HepG2 (cell line): ENCODE results near the gene CST4. TPM values are rescaled to one million over a fixed set of nuclear protein-coding genes. Genes with fewer than 3 reads are reported as not detected.
"Not testable (repeated sequence)": the region's sequence is repeated elsewhere in the genome, so short reads cannot be mapped to it uniquely, and the experiment has no call there.

ENCODE experiments used
- ATAC-seq: fragments of 200-7000 bp; cut with Tn5 transposase; 3 replicates; pipeline ENCODE4 v1.9.1; 2020; ENCODE audit warnings: mild to moderate bottlenecking, moderate library complexity
- BruUV-seq: library from RNA; stranded (reverse); fragments of 400-500 nt; replicated peaks from 2 replicates; lab custom pipeline; 2021; lab: Mats Ljungman, UMichigan
- CTCF ChIA-PET: fragments of 300-600 bp; formaldehyde crosslinking; extraction: SDS; loops from one replicate; lab custom pipeline; 2021; ENCODE audit warnings: low total read pairs, inconsistent platforms, low intra/inter-chr PET ratio; lab: Yijun Ruan, JAX
- POLR2A ChIA-PET: fragments of 350-600 bp; sonication (Branson Sonifier 250); formaldehyde crosslinking; loops from one replicate; lab custom pipeline; 2020; ENCODE audit warnings: antibody characterized with exemption, inconsistent platforms; lab: Yijun Ruan, JAX
- DNase-seq: peaks from one replicate; pipeline ENCODE4 v3.0.0-alpha.2; 2015; ENCODE audit warnings: low spot score
- FAIRE-seq: peaks from 3 replicates; lab custom pipeline; 2011; peaks lifted over from hg19 to GRCh38; lab: Jason Lieb, UNC
- H2AFZ ChIP-seq: one replicate; pipeline ENCODE4 v1.6.1; 2011; ENCODE audit warnings: low read length, inconsistent platforms
- H3K27ac ChIP-seq: fragments of 300-600 bp; 3 replicates; pipeline ENCODE4 v1.8.0; 2011; ENCODE audit warnings: mixed run types, mild to moderate bottlenecking, mixed read lengths, low read length, inconsistent platforms; ENCODE audit not compliant: insufficient read depth; ENCODE audit errors: extremely low read length
- H3K27me3 ChIP-seq, 2 experiments: fragments of 200-600 bp in 1 of 2; 2 replicates in 1 of 2; 3 replicates in 1 of 2; pipeline versions ENCODE4 v1.6.0 to v1.8.0; 2011; ENCODE audit warnings: low read length in 2 of 2, mild to moderate bottlenecking in 2 of 2, moderate library complexity in 2 of 2, inconsistent platforms in 1 of 2; ENCODE audit not compliant: insufficient read depth in 2 of 2, control insufficient read depth in 1 of 2
- H3K36me3 ChIP-seq, 2 experiments: fragments of 200-600 bp in 1 of 2; replicated peaks in 1 of 2; 2 replicates in 1 of 2; 3 replicates in 1 of 2; pipeline versions ENCODE4 v1.5.1 to v1.8.0; 2011; ENCODE audit warnings: low read length in 2 of 2, inconsistent platforms in 1 of 2; ENCODE audit not compliant: insufficient read depth in 2 of 2, control insufficient read depth in 1 of 2
- H3K4me1 ChIP-seq: 2 replicates; pipeline ENCODE4 v1.5.1; 2012; ENCODE audit warnings: low read length, inconsistent platforms; ENCODE audit not compliant: insufficient read depth
- H3K4me2 ChIP-seq: 2 replicates; pipeline ENCODE4 v1.6.0; 2011; ENCODE audit warnings: low read depth, low read length, inconsistent platforms
- H3K4me3 ChIP-seq, 3 experiments: fragments of 200-600 bp in 1 of 3; sonication (generic), shearing (Covaris generic) in 1 of 3; replicated peaks in 1 of 3; 2 replicates each; pipeline ENCODE4 v1.5.1; 2011 to 2016; ENCODE audit warnings: low read length in 3 of 3, inconsistent platforms in 2 of 3, low read depth in 2 of 3, mild to moderate bottlenecking in 2 of 3, control low read depth in 1 of 3, mixed read lengths in 1 of 3; ENCODE audit not compliant: insufficient read depth in 1 of 3
- H3K79me2 ChIP-seq: one replicate; pipeline ENCODE4 v1.6.1; 2011; ENCODE audit warnings: low read length, inconsistent platforms; ENCODE audit not compliant: insufficient read depth
- H3K9ac ChIP-seq: 2 replicates; pipeline ENCODE4 v1.6.0; 2011; ENCODE audit warnings: mild to moderate bottlenecking, low read depth, low read length, inconsistent platforms; ENCODE audit not compliant: insufficient read depth
- H3K9me3 ChIP-seq: 2 replicates; pipeline ENCODE4 v1.5.1; 2012; ENCODE audit warnings: mild to moderate bottlenecking, low read length
- H4K20me1 ChIP-seq: 2 replicates; pipeline ENCODE4 v1.6.0; 2011; ENCODE audit warnings: inconsistent platforms, mild to moderate bottlenecking, low read length, moderate library complexity; ENCODE audit not compliant: insufficient read depth
- ARNT ChIP-seq: fragments of 450-650 bp; IDR thresholded peaks from 2 replicates; pipeline ENCODE4 v1.6.1; 2017
- ATF7 ChIP-seq, 2 experiments: fragments of 450-650 bp in 1 of 2; sonication (generic) in 1 of 2; formaldehyde crosslinking in 1 of 2; IDR thresholded peaks; 2 replicates each; pipeline versions ENCODE4 v1.4.0 to v1.6.1; 2016 to 2020; ENCODE audit warnings: antibody characterized with exemption in 1 of 2, mild to moderate bottlenecking in 1 of 2, missing genetic modification reagents in 1 of 2
- ATM ChIP-seq: fragments of 450-650 bp; IDR thresholded peaks from 2 replicates; pipeline ENCODE4 v1.7.1; 2017; ENCODE audit warnings: mild to moderate bottlenecking, borderline replicate concordance
- CREB1 ChIP-seq, 2 experiments: fragments of 450-650 bp in 1 of 2; IDR thresholded peaks; 2 replicates each; pipeline ENCODE4 v1.6.1; 2016 to 2017; ENCODE audit warnings: control low read depth in 1 of 2, mild to moderate bottlenecking in 1 of 2, missing compliant biosample characterization in 1 of 2, missing genetic modification characterization in 1 of 2
- FOXK2 ChIP-seq: fragments of 450-650 bp; IDR thresholded peaks from 2 replicates; pipeline ENCODE4 v1.6.1; 2016
- IKZF1 ChIP-seq: fragments of 450-650 bp; IDR thresholded peaks from 2 replicates; pipeline ENCODE4 v1.7.1; 2016
- LCORL ChIP-seq, 2 experiments: fragments of 450-650 bp in 1 of 2; sonication (generic) in 1 of 2; formaldehyde crosslinking in 1 of 2; IDR thresholded peaks; 2 replicates each; pipeline versions ENCODE4 v1.5.0 to v1.6.1; 2017 to 2020; ENCODE audit warnings: antibody characterized with exemption in 1 of 2, missing genetic modification reagents in 1 of 2
- PHB2 ChIP-seq: fragments of 450-650 bp; IDR thresholded peaks from 2 replicates; pipeline ENCODE4 v1.6.1; 2018; ENCODE audit not compliant: partially characterized antibody
- RAD51 ChIP-seq: fragments of 450-650 bp; IDR thresholded peaks from 2 replicates; pipeline ENCODE4 v1.6.1; 2016; ENCODE audit warnings: borderline replicate concordance
- SOX6 ChIP-seq, 2 experiments: fragments of 450-650 bp in 1 of 2; sonication (generic) in 1 of 2; formaldehyde crosslinking in 1 of 2; IDR thresholded peaks; 2 replicates each; pipeline versions ENCODE4 v1.4.0 to v1.6.1; 2017 to 2020; ENCODE audit warnings: antibody characterized with exemption in 1 of 2, mild to moderate bottlenecking in 1 of 2, missing genetic modification reagents in 1 of 2
- TRIM22 ChIP-seq: fragments of 450-650 bp; IDR thresholded peaks from 2 replicates; pipeline ENCODE4 v1.6.1; 2017
- ZNF282 ChIP-seq: fragments of 450-650 bp; IDR thresholded peaks from 2 replicates; pipeline ENCODE4 v1.6.1; 2018; ENCODE audit not compliant: partially characterized antibody
- in situ Hi-C: cut with HindIII; loops from 2 replicates; pipeline ENCODE4 v1.10.0; 2017; ENCODE audit warnings: low pct_unique_long_range_greater_than_20kb; ENCODE audit not compliant: extremely low pct_ligation_motif_present
- intact Hi-C: fragments of 100-400 bp; cut with micrococcal nuclease; formaldehyde crosslinking; loops from one replicate; pipeline ENCODE4 v1.10.0; 2022; ENCODE audit not compliant: unreplicated experiment
- polyA plus RNA-seq, 8 experiments: library from polyadenylated mRNA; depleted of rRNA in 3 of 8; stranded (reverse) in 7 of 8; unstranded in 1 of 8; fragments of >200 nt; fragmentation: Illumina TruSeq in 4 of 8; extraction: Trizol in 4 of 8; gene quantifications; 2 replicates each; pipeline versions ENCODE4 v1.2.1 to v1.2.3, GENCODE V29; 2011 to 2016; ENCODE audit warnings: low read depth in 4 of 8, missing spikeins in 1 of 8, mixed read lengths in 1 of 8; ENCODE audit not compliant: insufficient read depth in 1 of 8
- total RNA-seq, 5 experiments: library from RNA; depleted of rRNA; stranded (reverse); fragments of >200 nt; fragmentation: Illumina TruSeq; extraction: Trizol; gene quantifications; 2 replicates each; pipeline ENCODE4 v1.2.3, GENCODE V29; 2016; ENCODE audit warnings: low read depth in 1 of 5

The CST4 gene
- total and polyA plus RNA-seq, 2 of the 13 experiments (the other 11 are each of a cell fraction or from before 2014, with no cell fraction given) = not detected

- ATAC-seq; H3K9ac ChIP-seq; in situ Hi-C loops; intact Hi-C loops; H3K4me2 ChIP-seq; H3K4me1 ChIP-seq; FAIRE-seq; POLR2A ChIA-PET; H3K9me3 ChIP-seq; H3K27ac ChIP-seq; CTCF ChIA-PET; H4K20me1 ChIP-seq; H3K79me2 ChIP-seq; H3K4me3 ChIP-seq; H3K36me3 ChIP-seq; DNase-seq; H3K27me3 ChIP-seq; H2AFZ ChIP-seq; BruUV-seq; TF ChIP-seq LCORL, ATF7, CREB1, SOX6 (CRISPR knock-in tag; IDR thresholded peaks at IDR 0.05): not testable (repeated sequence)
- TF ChIP-seq LCORL (IDR thresholded peaks at IDR 0.05) (0 out of 2 replicates have a peak, but pooled peaks have one; percentile 43), ATF7 (IDR thresholded peaks at IDR 0.05) (0 out of 2 replicates have a peak, but pooled peaks have one; percentile 27), ZNF282 (peak; percentile 54), TRIM22 (peak; percentile 73; the same call in 1 of the 2 replicates), ATM (peak; percentile 76; the same call in 1 of the 2 replicates), RAD51 (0 out of 2 replicates have a peak, but pooled peaks have one; percentile 2), ARNT (0 out of 2 replicates have a peak, but pooled peaks have one; percentile 60), PHB2 (peak; percentile 45), FOXK2 (peak; percentile 31; the same call in 1 of the 2 replicates), CREB1 (IDR thresholded peaks at IDR 0.05) (peak; percentile 88), IKZF1 (peak; percentile 80; the same call in 1 of the 2 replicates), SOX6 (IDR thresholded peaks at IDR 0.05) (0 out of 2 replicates have a peak, but pooled peaks have one; percentile 16)
Measured at GRCh38 chr20:23711778-23712177, 22.9 kb upstream of the CST4 start.
